ENCODE results near the gene DNAJB1. TPM values are rescaled to one million over a fixed set of nuclear protein-coding genes. Genes with fewer than 3 reads are reported as not detected.

The DNAJB1 gene
- total RNA-seq, 1 experiment from 2014 or later, result 149 TPM

DNA sequence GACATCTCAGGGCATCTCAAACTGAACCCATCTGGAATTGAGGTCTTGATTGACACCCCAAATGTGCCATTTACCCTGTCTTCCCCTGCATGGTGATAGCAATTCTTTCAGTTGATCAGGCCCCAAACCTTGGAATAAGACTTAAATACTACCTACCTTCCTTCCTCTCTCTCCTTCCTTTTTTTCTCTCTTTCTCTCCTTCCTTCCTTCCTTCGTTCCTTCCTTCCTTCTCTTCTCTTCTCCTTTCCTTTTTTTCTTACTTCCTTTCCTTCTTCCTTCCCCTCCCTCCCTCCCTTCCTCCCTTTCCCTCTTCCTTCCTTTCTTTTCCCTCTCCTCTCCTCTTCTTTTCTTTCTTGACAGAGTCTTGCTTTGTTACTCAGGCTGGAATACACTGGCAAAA is 14.9 kb downstream of the DNAJB1 start:
- no peaks in the 10 kb centered on the region for H3K36me3 ChIP-seq (ENCODE audit: control insufficient read depth, insufficient read depth, low read length)
- intact Hi-C loops (cut with micrococcal nuclease; ENCODE audit: unreplicated experiment) (no loop called here), in situ Hi-C loops (cut with HindIII; ENCODE audit: low pct_unique_long_range_greater_than_20kb, low sequenced_read_pairs) (no loop called here)
- H3K4me1 ChIP-seq (ENCODE audit: control insufficient read depth, insufficient read depth, low read length), result peaks cover 8% of the 10 kb centered on the region
- H3K4me3 ChIP-seq (ENCODE audit: low read depth in 2 of 2, low read length in 2 of 2), result no peak overlapping the region
- no peaks in the 10 kb centered on the region for H3K9me3 ChIP-seq (ENCODE audit: control insufficient read depth, insufficient read depth, low read depth, low read length)
- H3K27me3 ChIP-seq (ENCODE audit: control insufficient read depth, insufficient read depth, low read length), result no peaks in the 10 kb centered on the region
- ATAC-seq, result no peak
- H3K27ac ChIP-seq (ENCODE audit: low read length), result no peak overlapping the region
- no TSS peak for BruUV-seq (replicated peaks)
- ChIA-PET CTCF (no interaction called here), POLR2A (no interaction called here)
- DNase-seq (ENCODE audit: low read depth, low spot score), result no peak
- TF ChIP-seq POLR2AphosphoS5 (IDR thresholded peaks at IDR 0.05; ENCODE audit: low read depth, low read length) (no peak), SIN3A (IDR thresholded peaks at IDR 0.05; ENCODE audit: borderline replicate concordance, insufficient read depth, low read depth, low read length) (no peak), TCF7L2 (IDR thresholded peaks at IDR 0.05; ENCODE audit: low read depth, low read length) (no peak)
- TF ChIP-seq, protein P1, sequence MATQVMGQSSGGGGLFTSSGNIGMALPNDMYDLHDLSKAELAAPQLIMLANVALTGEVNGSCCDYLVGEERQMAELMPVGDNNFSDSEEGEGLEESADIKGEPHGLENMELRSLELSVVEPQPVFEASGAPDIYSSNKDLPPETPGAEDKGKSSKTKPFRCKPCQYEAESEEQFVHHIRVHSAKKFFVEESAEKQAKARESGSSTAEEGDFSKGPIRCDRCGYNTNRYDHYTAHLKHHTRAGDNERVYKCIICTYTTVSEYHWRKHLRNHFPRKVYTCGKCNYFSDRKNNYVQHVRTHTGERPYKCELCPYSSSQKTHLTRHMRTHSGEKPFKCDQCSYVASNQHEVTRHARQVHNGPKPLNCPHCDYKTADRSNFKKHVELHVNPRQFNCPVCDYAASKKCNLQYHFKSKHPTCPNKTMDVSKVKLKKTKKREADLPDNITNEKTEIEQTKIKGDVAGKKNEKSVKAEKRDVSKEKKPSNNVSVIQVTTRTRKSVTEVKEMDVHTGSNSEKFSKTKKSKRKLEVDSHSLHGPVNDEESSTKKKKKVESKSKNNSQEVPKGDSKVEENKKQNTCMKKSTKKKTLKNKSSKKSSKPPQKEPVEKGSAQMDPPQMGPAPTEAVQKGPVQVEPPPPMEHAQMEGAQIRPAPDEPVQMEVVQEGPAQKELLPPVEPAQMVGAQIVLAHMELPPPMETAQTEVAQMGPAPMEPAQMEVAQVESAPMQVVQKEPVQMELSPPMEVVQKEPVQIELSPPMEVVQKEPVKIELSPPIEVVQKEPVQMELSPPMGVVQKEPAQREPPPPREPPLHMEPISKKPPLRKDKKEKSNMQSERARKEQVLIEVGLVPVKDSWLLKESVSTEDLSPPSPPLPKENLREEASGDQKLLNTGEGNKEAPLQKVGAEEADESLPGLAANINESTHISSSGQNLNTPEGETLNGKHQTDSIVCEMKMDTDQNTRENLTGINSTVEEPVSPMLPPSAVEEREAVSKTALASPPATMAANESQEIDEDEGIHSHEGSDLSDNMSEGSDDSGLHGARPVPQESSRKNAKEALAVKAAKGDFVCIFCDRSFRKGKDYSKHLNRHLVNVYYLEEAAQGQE (IDR thresholded peaks at IDR 0.05; ENCODE audit: insufficient read depth in 1 of 2, low read depth in 2 of 2, low read length in 1 of 2), result no peak
- TF ChIP-seq, protein P2, sequence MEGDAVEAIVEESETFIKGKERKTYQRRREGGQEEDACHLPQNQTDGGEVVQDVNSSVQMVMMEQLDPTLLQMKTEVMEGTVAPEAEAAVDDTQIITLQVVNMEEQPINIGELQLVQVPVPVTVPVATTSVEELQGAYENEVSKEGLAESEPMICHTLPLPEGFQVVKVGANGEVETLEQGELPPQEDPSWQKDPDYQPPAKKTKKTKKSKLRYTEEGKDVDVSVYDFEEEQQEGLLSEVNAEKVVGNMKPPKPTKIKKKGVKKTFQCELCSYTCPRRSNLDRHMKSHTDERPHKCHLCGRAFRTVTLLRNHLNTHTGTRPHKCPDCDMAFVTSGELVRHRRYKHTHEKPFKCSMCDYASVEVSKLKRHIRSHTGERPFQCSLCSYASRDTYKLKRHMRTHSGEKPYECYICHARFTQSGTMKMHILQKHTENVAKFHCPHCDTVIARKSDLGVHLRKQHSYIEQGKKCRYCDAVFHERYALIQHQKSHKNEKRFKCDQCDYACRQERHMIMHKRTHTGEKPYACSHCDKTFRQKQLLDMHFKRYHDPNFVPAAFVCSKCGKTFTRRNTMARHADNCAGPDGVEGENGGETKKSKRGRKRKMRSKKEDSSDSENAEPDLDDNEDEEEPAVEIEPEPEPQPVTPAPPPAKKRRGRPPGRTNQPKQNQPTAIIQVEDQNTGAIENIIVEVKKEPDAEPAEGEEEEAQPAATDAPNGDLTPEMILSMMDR (IDR thresholded peaks at IDR 0.05), result no peak

DNA sequence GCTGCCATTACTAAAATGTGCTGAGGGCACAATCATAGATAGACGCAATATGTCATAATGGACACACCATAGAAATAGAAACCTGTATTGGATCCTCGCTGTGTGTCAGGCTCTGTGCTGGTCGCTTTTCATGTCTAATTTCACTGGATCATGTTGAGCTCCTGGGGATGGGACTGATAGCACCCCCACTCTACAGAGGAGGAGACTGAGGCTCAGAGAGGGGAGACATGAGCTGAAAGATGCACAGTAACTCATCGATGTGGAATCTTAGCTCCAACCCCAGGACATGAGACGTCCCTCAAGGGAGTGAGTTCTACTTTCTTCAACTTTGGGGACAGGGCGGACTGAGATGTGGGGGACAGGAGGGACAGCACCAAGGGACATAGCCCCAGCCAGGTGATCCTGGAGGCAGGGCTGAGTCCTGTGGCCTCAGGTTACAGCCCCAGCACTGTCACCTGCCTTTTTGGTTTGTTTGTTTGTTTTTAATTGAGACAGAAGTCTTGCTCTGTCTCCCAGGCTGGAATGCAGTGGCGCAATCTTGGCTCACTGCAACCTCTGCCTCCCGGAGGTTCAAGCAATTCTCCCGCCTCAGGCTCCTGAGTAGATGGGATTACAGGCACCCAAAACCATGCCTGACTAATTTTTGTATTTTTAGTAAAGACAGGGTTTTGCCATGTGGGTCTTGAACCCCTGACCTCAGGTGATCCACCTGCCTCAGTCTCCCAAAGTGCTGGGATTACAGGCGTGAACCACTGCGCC is 15.7 kb downstream of the DNAJB1 start:
- peaks cover 6% of the 10 kb centered on the region for H3K4me1 ChIP-seq (ENCODE audit: control insufficient read depth, insufficient read depth, low read length)
- H3K27me3 ChIP-seq (ENCODE audit: control insufficient read depth, insufficient read depth, low read length), result no peaks in the 10 kb centered on the region
- no peak for TF ChIP-seq TCF7L2 (IDR thresholded peaks at IDR 0.05; ENCODE audit: low read depth, low read length)
- DNase-seq (ENCODE audit: low read depth, low spot score) (no peak), ATAC-seq (no peak)
- H3K4me3 ChIP-seq (ENCODE audit: low read depth in 2 of 2, low read length in 2 of 2), result no peak overlapping the region
- H3K36me3 ChIP-seq (ENCODE audit: control insufficient read depth, insufficient read depth, low read length), result no peaks in the 10 kb centered on the region
- no peaks in the 10 kb centered on the region for H3K9me3 ChIP-seq (ENCODE audit: control insufficient read depth, insufficient read depth, low read depth, low read length)
- no TSS peak for BruUV-seq (replicated peaks)
- in situ Hi-C loops (cut with HindIII; ENCODE audit: low pct_unique_long_range_greater_than_20kb, low sequenced_read_pairs) (no loop called here), intact Hi-C loops (cut with micrococcal nuclease; ENCODE audit: unreplicated experiment) (no loop called here)
- ChIA-PET POLR2A (interaction anchor here (0.6 kb wide), 3 partner anchors 16 to 101 kb away, joined by 3 to 4 read pairs (median 3); no protein-coding TSS in a partner anchor), CTCF (no interaction called here)
- no peak overlapping the region for H3K27ac ChIP-seq (ENCODE audit: low read length)

All from Panc1 (cell line).